ENCODE data around the gene TEN1.
A peak's percentile ranks its signal among the peaks of the same experiment; 100 is the strongest.
"Not testable (repeated sequence)": the region's sequence is repeated elsewhere in the genome, so short reads cannot be mapped to it uniquely, and the experiment has no call there.

The TEN1 gene

GRCh38 chr17:75959839-75960511, 19.1 kb upstream of the TEN1 start:
- peaks cover 16% of the 10 kb centered on the region for H3K36me3 Mint-ChIP-seq (ENCODE audit: low read depth)
- H3K4me3 Mint-ChIP-seq, result no peak overlapping the region
- no peak for DNase-seq (ENCODE audit: low spot score)

DNA sequence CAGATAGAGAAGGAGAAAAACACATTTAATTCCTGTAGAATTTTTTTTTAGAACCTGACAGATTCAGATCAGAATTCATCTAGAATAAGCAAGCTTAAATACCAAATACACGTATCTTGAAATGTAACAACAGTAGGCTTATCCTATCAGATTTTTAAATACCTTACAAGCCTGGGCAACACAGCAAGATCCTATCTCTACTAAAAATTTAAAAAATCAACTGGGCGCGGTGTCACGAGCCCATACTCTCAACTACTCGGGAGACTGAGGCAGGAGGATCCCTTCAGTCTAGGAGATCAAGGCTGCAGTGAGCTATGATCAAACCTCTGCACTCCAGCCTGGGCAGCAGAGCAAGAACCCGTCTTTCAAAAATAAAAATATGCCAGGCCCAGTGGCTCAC, 13.6 kb upstream of the TEN1 start:
- Mint-ChIP-seq H3K27ac (no peak overlapping the region), H3K27me3 (ENCODE audit: low read depth) (no peaks in the 10 kb centered on the region), H3K4me1 (ENCODE audit: low read depth) (peaks cover 3% of the 10 kb centered on the region), H3K4me3 (no peak overlapping the region), H3K9me3 (no peaks in the 10 kb centered on the region), H3K36me3 (ENCODE audit: low read depth) (peaks cover 4% of the 10 kb centered on the region)
- no peak for DNase-seq (ENCODE audit: low spot score)

More at GRCh38 chr17:75959839-75960511, 19.1 kb upstream of the TEN1 start:
- Mint-ChIP-seq H3K9me3 (no peaks in the 10 kb centered on the region), H3K27ac (no peak overlapping the region), H3K27me3 (ENCODE audit: low read depth) (no peaks in the 10 kb centered on the region), H3K4me1 (ENCODE audit: low read depth) (no peaks in the 10 kb centered on the region)

- not testable (repeated sequence) for H3K27ac Mint-ChIP-seq; DNase-seq (ENCODE audit: low spot score); H3K4me3 Mint-ChIP-seq; H3K9me3 Mint-ChIP-seq; H3K27me3 Mint-ChIP-seq (ENCODE audit: low read depth); H3K4me1 Mint-ChIP-seq (ENCODE audit: low read depth)
- peaks cover 13% of the 10 kb centered on the region for H3K36me3 Mint-ChIP-seq (ENCODE audit: low read depth)
Observed at GRCh38 chr17:75969044-75969443, 10.0 kb upstream of the TEN1 start.

DNA sequence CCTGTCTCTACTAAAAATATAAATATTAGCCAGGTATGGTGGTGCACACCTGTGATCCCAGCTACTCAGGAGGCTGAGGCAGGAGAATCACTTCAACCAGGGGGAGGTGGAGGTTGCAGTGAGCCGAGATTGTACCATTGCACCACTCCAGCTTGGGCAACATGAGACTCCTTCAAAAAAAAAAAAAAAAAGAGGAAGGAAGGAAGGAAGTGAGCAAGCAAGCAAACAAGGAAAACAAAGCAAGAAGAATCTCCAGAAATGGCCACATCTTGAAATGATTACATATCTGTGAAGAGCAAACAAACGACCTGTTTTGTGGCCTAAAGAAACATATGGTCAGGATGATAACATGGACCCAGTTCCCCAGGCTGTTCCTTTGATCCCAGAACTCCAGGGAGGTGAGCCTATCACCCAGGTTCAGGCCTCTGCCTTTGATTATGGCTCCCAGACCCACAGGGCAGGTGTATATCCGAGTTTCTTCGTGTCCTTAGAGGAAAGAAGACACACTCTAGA, 9.0 kb upstream of the TEN1 start:
- DNase-seq (ENCODE audit: low spot score), result no peak

DNA sequence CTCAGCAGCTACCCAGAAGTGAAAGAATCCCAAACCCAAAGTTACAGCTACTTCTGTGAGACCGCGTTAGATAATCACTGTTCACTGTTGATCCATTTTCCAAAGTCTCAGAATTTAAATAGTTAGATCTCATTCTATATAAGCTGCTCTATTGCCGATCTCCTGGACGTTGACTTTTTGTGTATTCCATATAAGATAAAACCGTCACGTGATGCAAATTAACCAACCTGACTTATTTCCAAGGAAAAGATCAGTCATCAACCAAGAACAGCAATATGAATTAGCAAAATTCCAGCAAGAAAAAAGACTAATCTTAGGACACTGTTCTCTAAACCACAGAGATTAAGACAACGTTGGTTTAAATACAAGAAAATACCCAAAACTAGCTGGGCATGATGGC, 8.4 kb upstream of the TEN1 start:
- Mint-ChIP-seq H3K4me3 (no peak overlapping the region), H3K27me3 (ENCODE audit: low read depth) (no peaks in the 10 kb centered on the region), H3K36me3 (ENCODE audit: low read depth) (peaks cover 15% of the 10 kb centered on the region), H3K9me3 (no peaks in the 10 kb centered on the region), H3K4me1 (ENCODE audit: low read depth) (peaks cover 9% of the 10 kb centered on the region), H3K27ac (no peak overlapping the region)
- DNase-seq (ENCODE audit: low spot score), result no peak

More for the DNA sequence above, 9.0 kb upstream of the TEN1 start:
- peak overlapping the region; percentile 53 for H3K27ac Mint-ChIP-seq
- H3K27me3 Mint-ChIP-seq (ENCODE audit: low read depth), result no peaks in the 10 kb centered on the region
- peaks cover 7% of the 10 kb centered on the region for H3K4me1 Mint-ChIP-seq (ENCODE audit: low read depth)
- H3K9me3 Mint-ChIP-seq, result no peaks in the 10 kb centered on the region
- peaks cover 14% of the 10 kb centered on the region for H3K36me3 Mint-ChIP-seq (ENCODE audit: low read depth)
- H3K4me3 Mint-ChIP-seq, result no peak overlapping the region

DNA sequence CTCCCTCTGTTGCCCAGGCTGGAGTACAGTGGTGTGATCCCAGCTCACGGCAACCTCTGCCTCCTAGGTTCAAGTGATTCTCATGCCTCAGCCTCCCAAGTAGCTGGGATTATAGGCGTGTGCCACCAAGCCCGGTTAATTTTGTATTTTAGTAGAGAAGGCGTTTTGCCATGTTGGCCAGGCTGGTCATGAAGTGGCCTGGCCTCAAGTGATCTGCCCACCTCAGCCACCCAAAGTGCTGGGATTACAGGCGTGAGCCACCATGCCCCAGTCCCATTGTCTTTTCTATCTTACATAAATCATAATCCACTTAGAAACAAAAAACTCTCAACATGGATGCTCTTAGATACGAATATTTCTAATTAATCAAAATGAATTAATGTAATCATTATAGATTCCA, 3.9 kb upstream of the TEN1 start:
- H3K36me3 Mint-ChIP-seq (ENCODE audit: low read depth), result peaks cover 22% of the 10 kb centered on the region
- not testable (repeated sequence) for H3K4me3 Mint-ChIP-seq; H3K9me3 Mint-ChIP-seq; H3K27ac Mint-ChIP-seq; H3K27me3 Mint-ChIP-seq (ENCODE audit: low read depth); DNase-seq (ENCODE audit: low spot score)
- peaks cover 30% of the 10 kb centered on the region for H3K4me1 Mint-ChIP-seq (ENCODE audit: low read depth)

- Mint-ChIP-seq H3K36me3 (ENCODE audit: low read depth) (peaks cover 21% of the 10 kb centered on the region), H3K9me3 (no peaks in the 10 kb centered on the region), H3K4me1 (ENCODE audit: low read depth) (peaks cover 36% of the 10 kb centered on the region), H3K27me3 (ENCODE audit: low read depth) (no peaks in the 10 kb centered on the region), H3K4me3 (no peak overlapping the region), H3K27ac (no peak overlapping the region)
- no peak for DNase-seq (ENCODE audit: low spot score)
Observed at GRCh38 chr17:75975757-75976174, 3.3 kb upstream of the TEN1 start.

GRCh38 chr17:75976175-75976848, 2.7 kb upstream of the TEN1 start:
- no peaks in the 10 kb centered on the region for H3K27me3 Mint-ChIP-seq (ENCODE audit: low read depth)
- peaks cover 20% of the 10 kb centered on the region for H3K36me3 Mint-ChIP-seq (ENCODE audit: low read depth)
- no peaks in the 10 kb centered on the region for H3K9me3 Mint-ChIP-seq
- no peak for DNase-seq (ENCODE audit: low spot score)
- H3K4me1 Mint-ChIP-seq (ENCODE audit: low read depth), result peaks cover 40% of the 10 kb centered on the region
- peak overlapping the region; percentile 10 for H3K4me3 Mint-ChIP-seq
- H3K27ac Mint-ChIP-seq, result no peak overlapping the region

DNA sequence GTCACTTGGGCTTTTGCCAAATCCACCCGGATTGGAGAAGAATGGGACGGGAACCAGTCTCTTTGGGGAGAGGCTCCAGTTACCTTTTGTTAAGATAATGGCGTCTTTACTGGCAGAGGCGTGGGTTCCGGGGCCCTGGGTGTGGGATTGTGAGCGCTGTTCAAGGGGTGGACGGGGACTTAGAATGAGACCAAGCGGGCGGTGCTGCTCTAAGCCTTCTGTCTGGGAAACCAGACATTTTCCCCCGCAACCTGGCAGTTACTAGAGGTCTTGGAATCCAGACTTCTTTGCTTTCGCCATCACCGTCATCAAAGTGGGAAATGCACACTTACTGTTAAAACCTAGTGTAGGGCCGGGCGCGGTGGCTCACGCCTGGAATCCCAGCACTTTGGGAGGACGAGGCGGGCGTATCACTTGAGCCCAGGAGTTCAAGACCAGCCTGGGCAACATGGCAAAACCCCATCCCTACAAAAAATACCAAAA, 706 bp downstream of the TEN1 start:
- Mint-ChIP-seq H3K27ac (peak overlapping the region; percentile 99), H3K4me1 (ENCODE audit: low read depth) (peaks cover 35% of the 10 kb centered on the region), H3K36me3 (ENCODE audit: low read depth) (peaks cover 11% of the 10 kb centered on the region), H3K9me3 (no peaks in the 10 kb centered on the region), H3K27me3 (ENCODE audit: low read depth) (no peaks in the 10 kb centered on the region), H3K4me3 (peak overlapping the region; percentile 99)
- no peak for DNase-seq (ENCODE audit: low spot score)

DNA sequence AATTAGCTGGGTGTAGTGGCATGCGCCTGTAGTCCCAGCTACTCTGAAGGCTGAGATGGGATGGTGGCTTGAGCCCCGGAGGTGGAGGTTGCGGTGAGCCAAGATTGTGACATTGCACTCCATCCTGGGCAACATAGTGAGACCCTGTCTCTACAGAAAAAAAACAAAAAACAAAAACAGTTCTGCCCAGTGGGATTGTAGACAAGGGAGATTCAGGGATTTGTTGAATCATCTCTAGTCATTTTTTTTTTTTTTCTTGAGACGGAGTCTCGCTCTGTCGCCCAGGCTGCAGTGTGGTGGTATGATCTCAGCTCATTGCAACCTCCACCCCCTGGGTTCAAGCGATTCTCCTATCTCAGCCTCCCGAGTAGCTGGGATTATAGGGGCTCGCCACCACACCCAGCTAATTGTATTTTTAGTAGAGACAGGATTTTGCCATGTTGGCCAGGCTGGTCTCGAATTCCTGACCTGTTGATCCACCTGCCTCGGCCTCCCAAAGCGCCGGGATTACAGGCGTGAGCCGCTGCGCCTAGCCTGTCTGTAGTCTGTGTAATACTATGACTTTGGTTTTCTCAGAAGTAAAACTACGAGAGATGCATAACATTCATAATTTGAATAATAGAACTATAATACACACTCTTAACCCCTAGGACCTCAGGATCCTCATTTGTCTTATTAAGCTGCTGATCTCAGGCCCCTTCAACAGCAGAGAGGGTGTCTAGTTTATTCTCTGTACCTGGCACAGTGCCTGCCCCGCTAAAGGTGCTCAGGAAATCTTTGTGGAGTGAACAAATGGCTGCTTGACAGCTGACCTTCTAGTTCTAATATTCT, 1.4 kb downstream of the TEN1 start:
- H3K27me3 Mint-ChIP-seq (ENCODE audit: low read depth), result no peaks in the 10 kb centered on the region
- DNase-seq (ENCODE audit: low spot score), result no peak
- peaks cover 35% of the 10 kb centered on the region for H3K4me1 Mint-ChIP-seq (ENCODE audit: low read depth)
- peak overlapping the region; percentile 99 for H3K27ac Mint-ChIP-seq
- peak overlapping the region; percentile 99 for H3K4me3 Mint-ChIP-seq
- H3K9me3 Mint-ChIP-seq, result no peaks in the 10 kb centered on the region
- peaks cover 9% of the 10 kb centered on the region for H3K36me3 Mint-ChIP-seq (ENCODE audit: low read depth)

DNA sequence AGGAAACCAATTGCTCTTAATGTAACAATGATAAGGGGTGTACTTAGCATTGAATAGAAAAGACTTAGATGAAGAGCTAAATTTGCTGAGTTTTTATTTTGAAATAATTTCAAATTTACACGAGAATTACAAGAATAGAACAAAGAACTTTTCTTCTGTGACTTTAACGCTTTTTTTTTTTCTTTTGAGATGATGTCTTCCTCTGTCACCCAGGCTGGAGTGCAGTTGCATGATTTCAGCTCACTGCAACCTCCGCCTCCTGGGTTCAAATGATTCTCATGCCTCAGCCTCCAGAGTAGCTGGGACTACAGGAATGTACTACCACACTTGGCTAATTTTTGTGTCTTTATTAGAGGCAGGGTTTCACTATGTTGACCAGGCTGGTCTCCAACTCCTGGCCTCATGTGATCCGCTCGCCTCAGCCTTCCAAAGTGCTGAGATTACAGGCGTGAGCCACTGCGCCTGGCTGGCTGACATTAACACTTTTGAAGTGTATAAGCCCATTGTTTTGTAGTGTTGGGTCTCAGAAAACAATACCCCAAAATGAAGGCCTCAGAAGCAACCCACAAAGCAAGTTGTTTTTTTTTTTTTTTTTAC, 2.1 kb downstream of the TEN1 start:
- H3K27me3 Mint-ChIP-seq (ENCODE audit: low read depth), result no peaks in the 10 kb centered on the region
- H3K9me3 Mint-ChIP-seq, result no peaks in the 10 kb centered on the region
- peaks cover 30% of the 10 kb centered on the region for H3K4me1 Mint-ChIP-seq (ENCODE audit: low read depth)
- H3K36me3 Mint-ChIP-seq (ENCODE audit: low read depth), result peaks cover 6% of the 10 kb centered on the region
- H3K27ac Mint-ChIP-seq, result peak overlapping the region; percentile 99
- no peak for DNase-seq (ENCODE audit: low spot score)
- peak overlapping the region; percentile 99 for H3K4me3 Mint-ChIP-seq

DNA sequence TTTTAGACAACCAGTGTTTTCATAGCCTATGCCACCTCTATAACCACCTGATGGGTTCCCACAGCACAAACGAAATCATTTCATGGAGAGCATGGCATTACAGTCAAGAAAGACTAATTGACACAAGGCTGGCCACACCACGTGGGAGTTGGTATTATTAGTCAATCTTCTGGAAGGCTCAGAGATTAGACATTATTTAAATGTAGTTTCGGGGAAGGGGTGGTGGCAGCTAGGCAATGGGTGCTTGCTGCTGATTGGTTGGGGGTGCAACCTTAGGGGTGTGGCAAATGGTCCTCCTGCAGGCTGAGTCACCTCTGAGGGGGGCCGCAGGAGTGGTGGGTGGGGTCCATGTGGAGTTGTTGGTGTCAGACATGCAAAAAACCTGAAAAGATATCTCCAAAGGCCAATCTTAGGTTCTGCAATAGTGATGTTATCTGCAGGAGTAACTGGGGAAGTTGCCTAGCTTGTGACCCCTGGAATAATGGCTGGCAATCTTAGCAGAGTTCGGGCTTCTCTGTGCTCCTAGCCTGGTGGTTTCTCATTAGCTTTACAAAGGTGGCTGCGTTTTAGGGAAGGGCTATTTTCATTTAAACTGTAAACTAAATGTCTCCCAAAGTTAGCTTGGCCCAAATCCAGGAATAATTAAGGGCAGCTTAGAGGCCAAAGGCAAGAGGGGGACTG, 4.6 kb downstream of the TEN1 start:
- Mint-ChIP-seq H3K4me3 (no peak overlapping the region), H3K27me3 (ENCODE audit: low read depth) (no peaks in the 10 kb centered on the region), H3K27ac (no peak overlapping the region), H3K36me3 (ENCODE audit: low read depth) (peaks cover 2% of the 10 kb centered on the region), H3K9me3 (no peaks in the 10 kb centered on the region), H3K4me1 (ENCODE audit: low read depth) (peaks cover 16% of the 10 kb centered on the region)
- DNase-seq (ENCODE audit: low spot score), result no peak

GRCh38 chr17:75985986-75986385, 6.9 kb downstream of the TEN1 start:
- no peaks in the 10 kb centered on the region for H3K36me3 Mint-ChIP-seq (ENCODE audit: low read depth)
- no peak overlapping the region for H3K4me3 Mint-ChIP-seq
- H3K9me3 Mint-ChIP-seq, result no peaks in the 10 kb centered on the region
- H3K4me1 Mint-ChIP-seq (ENCODE audit: low read depth), result peaks cover 1% of the 10 kb centered on the region
- H3K27ac Mint-ChIP-seq, result no peak overlapping the region
- no peaks in the 10 kb centered on the region for H3K27me3 Mint-ChIP-seq (ENCODE audit: low read depth)
- DNase-seq (ENCODE audit: low spot score), result no peak

Data from T-helper 2 cell treated with Interferon-gamma antibody and Interleukin-4, amounts not matched to agents 5 μg/mL and 100 μg/mL, for 36 hours (primary cell).